GM10847 (cell line): ENCODE results near the gene RFX2.

Source experiments
- POLR2A ChIP-seq: IDR thresholded peaks from 2 replicates; pipeline ENCODE4 v1.6.1; 2011; ENCODE audit not compliant: insufficient read length; ENCODE audit errors: extremely low read depth

Gene RFX2

DNA sequence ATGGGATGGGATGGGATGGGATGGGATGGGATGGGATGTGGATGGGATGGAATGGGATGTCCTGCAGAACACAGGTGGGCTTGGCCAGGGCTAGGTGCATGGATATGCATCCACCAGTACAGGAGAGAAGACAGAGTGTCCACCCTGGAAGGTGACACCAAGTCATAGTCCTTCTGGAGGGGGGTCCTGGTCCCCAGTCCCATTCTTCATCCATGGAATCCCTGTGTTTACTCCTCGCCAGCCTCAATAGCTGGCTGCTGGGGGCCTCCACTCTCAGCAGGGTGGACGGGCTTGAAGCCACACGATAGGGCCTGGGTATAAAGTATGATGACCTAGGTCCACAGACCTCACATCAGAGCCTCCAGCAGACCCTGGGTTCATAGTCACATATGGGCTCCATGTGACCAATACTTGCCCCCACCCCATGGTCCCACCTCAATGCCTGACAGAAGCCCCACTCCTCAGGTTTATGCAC is 40.1 kb downstream of the RFX2 start:
- TF ChIP-seq POLR2A = no peak

DNA sequence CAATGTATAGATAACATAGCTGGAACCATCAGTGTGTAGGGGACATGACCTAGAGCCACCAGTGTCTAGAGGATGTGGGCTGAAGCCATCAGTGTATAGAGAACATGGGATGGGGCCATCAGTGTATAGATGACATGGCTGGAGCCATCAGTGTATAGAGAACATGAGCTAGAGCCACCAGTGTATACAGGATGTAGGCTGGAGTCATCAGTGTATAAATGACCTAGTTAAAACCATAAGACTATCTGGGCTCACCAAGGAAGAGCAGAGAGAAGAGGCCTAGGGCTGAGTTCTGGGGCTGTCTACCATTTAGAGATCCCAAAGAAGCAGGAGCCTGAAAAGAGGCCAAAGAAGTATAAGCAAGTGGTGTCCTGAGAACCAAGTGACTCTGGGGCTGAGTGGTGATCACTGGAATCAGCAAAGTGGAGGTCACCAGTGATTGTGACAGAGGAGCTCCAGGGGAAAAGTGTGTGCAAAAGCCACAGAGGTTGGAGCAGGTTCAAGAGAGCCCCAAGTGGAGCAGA is 41.0 kb downstream of the RFX2 start:
- TF ChIP-seq POLR2A = no peak

GRCh38 chr19:6068711-6069110 is 41.6 kb downstream of the RFX2 start:
- no peak for TF ChIP-seq POLR2A

- no peak for TF ChIP-seq POLR2A
These were observed 42.3 kb downstream of the RFX2 start for GRCh38 chr19:6067975-6068374.

DNA sequence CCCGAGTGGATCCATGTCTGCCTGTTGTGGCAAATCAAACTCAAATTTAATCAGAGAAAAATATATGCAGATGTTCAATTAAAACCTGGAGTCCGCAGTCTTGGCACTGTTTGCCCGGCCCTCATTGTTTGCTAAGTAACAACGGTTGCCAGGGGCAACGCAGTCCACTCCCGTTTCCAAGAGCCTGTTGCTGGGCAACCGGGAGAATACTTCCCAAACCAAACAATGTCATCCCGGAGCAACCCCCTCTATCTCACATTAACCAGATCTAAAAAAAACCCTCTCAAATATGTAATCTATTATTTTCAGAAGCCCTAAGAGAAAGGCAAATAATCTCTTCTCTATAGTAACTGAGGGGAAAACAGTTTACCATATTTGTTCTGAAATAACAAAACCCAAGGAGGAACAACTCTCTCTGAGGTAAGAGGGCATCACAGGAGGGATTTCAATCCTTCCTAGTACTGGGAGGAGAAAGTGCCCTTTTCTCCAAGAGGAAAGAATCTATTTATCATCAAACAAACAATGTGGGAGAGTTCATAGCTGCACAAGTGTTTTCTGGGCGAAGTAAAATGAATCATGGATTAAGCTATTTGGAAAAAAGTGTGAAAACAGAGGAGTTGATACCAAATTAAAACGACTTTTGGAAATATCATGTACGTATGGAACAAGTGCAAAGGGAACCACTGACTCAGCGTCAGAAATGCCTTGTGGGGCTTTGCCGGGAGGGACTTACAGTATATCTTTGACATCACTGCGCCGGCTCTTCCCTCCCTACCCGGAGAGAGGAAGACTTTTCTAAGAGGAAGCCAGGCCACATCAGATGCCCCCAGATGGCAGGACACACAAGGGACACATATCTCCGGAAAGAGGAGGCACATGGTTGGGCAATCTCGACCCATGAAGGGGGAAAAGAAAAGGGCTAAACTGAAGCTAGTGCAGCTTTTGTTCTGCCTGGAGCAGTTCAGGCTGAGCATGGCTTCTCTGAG is 43.3 kb downstream of the RFX2 start:
- no peak for TF ChIP-seq POLR2A

- no peak for TF ChIP-seq POLR2A
These were observed 44.5 kb downstream of the RFX2 start for GRCh38 chr19:6065685-6066374.

GRCh38 chr19:6064336-6065073 is 45.8 kb downstream of the RFX2 start:
- TF ChIP-seq POLR2A = no peak

DNA sequence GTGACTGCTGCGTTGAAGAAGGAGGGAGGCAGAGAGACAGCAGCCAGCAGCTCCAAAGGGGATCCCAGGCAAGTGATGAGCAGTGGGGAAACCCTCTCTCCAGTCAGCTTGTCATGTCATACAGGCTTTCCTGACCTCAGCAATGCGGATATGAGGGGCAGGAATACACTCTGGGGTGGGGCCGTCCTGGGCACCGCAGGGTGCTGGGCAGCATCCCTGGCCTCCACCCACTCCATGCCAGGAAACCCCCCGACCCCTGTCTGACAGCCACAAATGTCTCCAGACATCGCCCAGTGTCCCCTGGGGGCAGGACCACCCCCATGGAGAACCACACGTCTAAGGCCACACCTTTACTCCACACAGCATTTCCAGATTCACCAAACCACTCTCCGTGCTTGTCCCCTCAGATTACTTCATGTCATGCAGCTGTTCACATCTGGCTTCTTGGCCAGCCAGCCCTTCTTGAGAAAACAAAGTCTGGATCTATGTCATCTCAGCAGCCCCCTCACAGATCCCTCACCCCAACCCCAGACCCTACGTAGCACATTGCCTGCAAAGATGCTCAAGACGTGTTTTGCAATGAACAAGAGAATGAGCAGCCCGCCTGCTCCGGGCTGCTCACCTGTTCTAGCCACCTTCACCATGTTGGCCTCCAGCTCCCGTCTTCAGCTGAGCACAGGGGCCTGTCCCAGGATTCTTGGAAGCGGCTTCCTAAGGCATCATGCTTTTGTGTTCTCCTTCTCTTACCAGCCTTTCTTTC is 46.5 kb downstream of the RFX2 start:
- no peak for TF ChIP-seq POLR2A

DNA sequence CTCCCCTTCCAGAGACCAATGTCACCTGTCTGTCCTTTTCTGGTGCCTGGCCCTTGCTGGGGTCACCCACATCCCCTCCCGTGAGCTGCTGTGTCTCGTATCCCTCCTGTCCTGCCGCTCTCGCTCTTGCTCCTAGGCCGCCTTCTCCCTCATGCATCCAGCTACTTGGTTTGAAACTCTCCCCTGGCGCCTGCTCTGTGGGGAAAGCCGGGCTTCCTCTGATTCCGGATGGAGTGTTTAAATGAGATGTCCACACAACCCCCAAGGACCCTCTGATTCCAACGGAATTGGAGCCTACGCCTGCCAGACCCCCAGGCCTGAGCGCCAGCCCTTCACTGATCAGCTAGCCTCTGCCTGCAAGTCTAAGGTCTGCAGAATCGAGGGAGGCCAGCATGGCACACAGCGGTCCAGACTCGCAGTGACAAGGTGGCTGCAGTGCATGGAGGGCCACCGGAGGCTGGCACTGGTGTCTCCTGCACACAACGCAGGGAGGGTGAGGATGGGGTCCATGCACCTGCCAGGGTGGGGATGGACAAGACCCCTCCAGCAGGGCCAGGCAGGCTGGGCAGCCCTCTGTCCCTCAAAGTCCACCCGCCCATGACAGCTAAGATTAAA is 47.2 kb downstream of the RFX2 start:
- TF ChIP-seq POLR2A = no peak

GRCh38 chr19:6062274-6062673 is 48.0 kb downstream of the RFX2 start:
- TF ChIP-seq POLR2A = no peak

GRCh38 chr19:6061376-6062130 is 48.7 kb downstream of the RFX2 start:
- TF ChIP-seq POLR2A = no peak

DNA sequence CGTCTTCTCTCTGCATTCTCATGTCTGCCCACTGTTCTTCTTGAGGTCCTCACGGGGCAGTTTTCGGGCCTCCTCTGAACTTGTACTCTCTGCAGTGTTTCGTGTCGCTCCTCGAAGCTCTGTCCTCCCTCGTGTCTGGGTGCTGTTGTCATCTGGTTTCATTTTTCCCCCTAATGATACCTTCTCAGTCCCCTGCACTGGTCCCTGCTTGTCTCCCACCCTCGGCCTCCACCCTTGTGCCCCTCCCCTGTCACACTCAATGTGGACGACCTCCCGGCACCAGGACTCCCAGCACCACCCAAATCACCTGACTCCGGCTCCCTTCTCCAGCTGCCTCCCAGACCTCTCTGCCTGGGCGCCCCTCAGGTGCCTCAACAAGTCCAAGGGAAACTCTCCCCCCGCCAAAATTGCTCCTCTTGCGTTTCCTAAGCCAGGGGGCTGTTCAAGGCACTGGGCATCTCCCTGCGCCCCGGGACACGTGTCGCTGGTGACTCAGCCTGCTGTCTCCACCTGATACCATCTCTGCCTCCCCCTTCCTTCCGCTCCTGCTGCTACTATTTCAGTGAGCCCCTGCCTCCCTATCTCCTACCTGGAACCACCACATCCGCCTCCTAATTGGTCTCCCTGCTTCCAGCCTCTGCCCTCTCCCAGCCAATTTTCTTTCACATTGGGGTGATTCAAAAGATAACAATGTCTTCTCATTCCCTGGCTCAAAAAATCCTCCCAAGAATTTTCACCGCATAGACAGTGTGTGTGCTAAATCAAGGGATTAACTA is 49.5 kb downstream of the RFX2 start:
- TF ChIP-seq POLR2A = no peak
